ENCODE results near the gene ADAMTS17.

Gene ADAMTS17

GRCh38 chr15:100008258-100008657 is 333.5 kb downstream of the ADAMTS17 start:
- H3K4me2 ChIP-seq (ENCODE audit: low read length): no peak overlapping the region
- H3K27me3 ChIP-seq (ENCODE audit: control insufficient read depth, low read length): no peaks in the 10 kb centered on the region
- TF ChIP-seq EZH2phosphoT487 (IDR thresholded peaks at IDR 0.05; ENCODE audit: borderline replicate concordance, low read length) (no peak), CTCF (IDR thresholded peaks at IDR 0.05; ENCODE audit: low read depth, low read length, poor library complexity, severe bottlenecking) (no peak)
- H3K9me3 ChIP-seq (ENCODE audit: control insufficient read depth, insufficient read depth, low read length): no peaks in the 10 kb centered on the region
- H3K4me3 ChIP-seq (ENCODE audit: low read length): no peak overlapping the region
- H3K27ac ChIP-seq (ENCODE audit: low read depth, low read length): no peak overlapping the region
- H4K20me1 ChIP-seq (ENCODE audit: control insufficient read depth, insufficient read depth, low read depth, low read length): no peaks in the 10 kb centered on the region
- H3K36me3 ChIP-seq (ENCODE audit: control insufficient read depth, low read length): no peaks in the 10 kb centered on the region
- no peaks in the 10 kb centered on the region for H3K9me2 ChIP-seq (replicated peaks; ENCODE audit: control insufficient read depth, low read length)
- no peaks in the 10 kb centered on the region for H3K4me1 ChIP-seq (ENCODE audit: control insufficient read depth, low read length)
- no peaks in the 10 kb centered on the region for H3F3A ChIP-seq (ENCODE audit: control insufficient read depth, insufficient read depth)
- H3K79me2 ChIP-seq (ENCODE audit: control insufficient read depth, low read length): no peaks in the 10 kb centered on the region

DNA sequence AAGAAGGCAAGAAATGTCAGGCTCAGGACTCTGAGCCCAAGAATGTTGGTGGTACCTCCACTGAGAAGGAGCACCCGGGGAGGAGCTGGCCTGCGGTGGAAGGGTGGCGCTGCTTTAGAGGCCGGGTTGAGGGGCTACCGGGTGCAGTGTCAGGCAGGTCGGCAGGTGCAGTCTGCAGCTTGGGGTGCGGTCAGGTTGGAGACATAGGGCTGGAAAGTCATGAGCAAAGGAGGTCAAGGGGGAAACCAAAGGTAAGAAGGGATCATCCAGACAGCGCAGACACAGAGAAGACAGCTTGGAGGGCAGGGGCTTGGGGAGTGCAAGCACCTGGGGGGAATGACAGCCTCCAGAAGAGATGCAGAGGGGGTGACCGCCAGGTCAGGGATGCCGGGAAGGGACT is 334.2 kb downstream of the ADAMTS17 start:
- H3K9me3 ChIP-seq (ENCODE audit: control insufficient read depth, insufficient read depth, low read length): no peaks in the 10 kb centered on the region
- H3K27ac ChIP-seq (ENCODE audit: low read depth, low read length): no peak overlapping the region
- H3K79me2 ChIP-seq (ENCODE audit: control insufficient read depth, low read length): no peaks in the 10 kb centered on the region
- H3F3A ChIP-seq (ENCODE audit: control insufficient read depth, insufficient read depth): no peaks in the 10 kb centered on the region
- H3K4me1 ChIP-seq (ENCODE audit: control insufficient read depth, low read length): no peaks in the 10 kb centered on the region
- TF ChIP-seq EZH2phosphoT487 (IDR thresholded peaks at IDR 0.05; ENCODE audit: borderline replicate concordance, low read length): no peak
- no peak for TF ChIP-seq CTCF (IDR thresholded peaks at IDR 0.05; ENCODE audit: low read depth, low read length, poor library complexity, severe bottlenecking)
- no peaks in the 10 kb centered on the region for H3K36me3 ChIP-seq (ENCODE audit: control insufficient read depth, low read length)
- H3K9me2 ChIP-seq (replicated peaks; ENCODE audit: control insufficient read depth, low read length): no peaks in the 10 kb centered on the region
- no peaks in the 10 kb centered on the region for H3K27me3 ChIP-seq (ENCODE audit: control insufficient read depth, low read length)
- H3K4me2 ChIP-seq (ENCODE audit: low read length): no peak overlapping the region
- H3K4me3 ChIP-seq (ENCODE audit: low read length): no peak overlapping the region
- H4K20me1 ChIP-seq (ENCODE audit: control insufficient read depth, insufficient read depth, low read depth, low read length): no peaks in the 10 kb centered on the region

GRCh38 chr15:100005715-100006114 is 336.1 kb downstream of the ADAMTS17 start:
- Histone ChIP-seq H3K4me3 (ENCODE audit: low read length) (no peak overlapping the region), H3K4me1 (ENCODE audit: control insufficient read depth, low read length) (no peaks in the 10 kb centered on the region), H3K9me3 (ENCODE audit: control insufficient read depth, insufficient read depth, low read length) (no peaks in the 10 kb centered on the region), H3K79me2 (ENCODE audit: control insufficient read depth, low read length) (no peaks in the 10 kb centered on the region), H3K36me3 (ENCODE audit: control insufficient read depth, low read length) (no peaks in the 10 kb centered on the region), H3K4me2 (ENCODE audit: low read length) (no peak overlapping the region), H3K9me2 (replicated peaks; ENCODE audit: control insufficient read depth, low read length) (no peaks in the 10 kb centered on the region), H3F3A (ENCODE audit: control insufficient read depth, insufficient read depth) (no peaks in the 10 kb centered on the region), H3K27me3 (ENCODE audit: control insufficient read depth, low read length) (no peaks in the 10 kb centered on the region), H4K20me1 (ENCODE audit: control insufficient read depth, insufficient read depth, low read depth, low read length) (no peaks in the 10 kb centered on the region), H3K27ac (ENCODE audit: low read depth, low read length) (no peak overlapping the region)
- no peak for TF ChIP-seq EZH2phosphoT487 (IDR thresholded peaks at IDR 0.05; ENCODE audit: borderline replicate concordance, low read length)
- TF ChIP-seq CTCF (IDR thresholded peaks at IDR 0.05; ENCODE audit: low read depth, low read length, poor library complexity, severe bottlenecking): no peak

DNA sequence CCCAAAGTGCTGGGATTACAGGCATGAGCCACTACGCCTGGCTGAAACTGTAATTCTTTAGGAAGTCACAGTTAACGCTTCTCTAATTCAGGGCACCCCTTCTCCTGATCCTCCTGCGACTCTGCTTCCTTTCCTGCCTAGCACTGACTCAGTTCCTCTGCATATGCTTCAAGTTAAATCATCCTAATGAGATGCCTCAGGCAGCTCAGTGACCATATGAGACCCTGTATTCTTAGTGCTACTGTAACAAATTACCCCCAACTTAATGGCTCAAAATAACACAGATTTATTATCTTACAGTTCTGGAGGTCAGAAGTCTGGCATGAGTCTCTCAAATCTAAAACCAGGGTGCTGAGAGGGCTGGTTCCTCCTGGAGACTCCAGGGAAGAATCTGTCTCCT is 336.8 kb downstream of the ADAMTS17 start:
- TF ChIP-seq CTCF (IDR thresholded peaks at IDR 0.05; ENCODE audit: low read depth, low read length, poor library complexity, severe bottlenecking): no peak
- TF ChIP-seq EZH2phosphoT487 (IDR thresholded peaks at IDR 0.05; ENCODE audit: borderline replicate concordance, low read length): no peak
- Histone ChIP-seq H3K27ac (ENCODE audit: low read depth, low read length) (no peak overlapping the region), H3K4me3 (ENCODE audit: low read length) (no peak overlapping the region), H3K79me2 (ENCODE audit: control insufficient read depth, low read length) (no peaks in the 10 kb centered on the region), H4K20me1 (ENCODE audit: control insufficient read depth, insufficient read depth, low read depth, low read length) (no peaks in the 10 kb centered on the region), H3F3A (ENCODE audit: control insufficient read depth, insufficient read depth) (no peaks in the 10 kb centered on the region), H3K36me3 (ENCODE audit: control insufficient read depth, low read length) (no peaks in the 10 kb centered on the region), H3K27me3 (ENCODE audit: control insufficient read depth, low read length) (no peaks in the 10 kb centered on the region), H3K4me1 (ENCODE audit: control insufficient read depth, low read length) (no peaks in the 10 kb centered on the region), H3K4me2 (ENCODE audit: low read length) (no peak overlapping the region), H3K9me3 (ENCODE audit: control insufficient read depth, insufficient read depth, low read length) (no peaks in the 10 kb centered on the region), H3K9me2 (replicated peaks; ENCODE audit: control insufficient read depth, low read length) (no peaks in the 10 kb centered on the region)

Measured in DOHH2 (cell line).